Measurements from ENCODE around the gene BLOC1S5.
"Not testable (repeated sequence)": the region's sequence is repeated elsewhere in the genome, so short reads cannot be mapped to it uniquely, and the experiment has no call there.

BLOC1S5 gene

DNA sequence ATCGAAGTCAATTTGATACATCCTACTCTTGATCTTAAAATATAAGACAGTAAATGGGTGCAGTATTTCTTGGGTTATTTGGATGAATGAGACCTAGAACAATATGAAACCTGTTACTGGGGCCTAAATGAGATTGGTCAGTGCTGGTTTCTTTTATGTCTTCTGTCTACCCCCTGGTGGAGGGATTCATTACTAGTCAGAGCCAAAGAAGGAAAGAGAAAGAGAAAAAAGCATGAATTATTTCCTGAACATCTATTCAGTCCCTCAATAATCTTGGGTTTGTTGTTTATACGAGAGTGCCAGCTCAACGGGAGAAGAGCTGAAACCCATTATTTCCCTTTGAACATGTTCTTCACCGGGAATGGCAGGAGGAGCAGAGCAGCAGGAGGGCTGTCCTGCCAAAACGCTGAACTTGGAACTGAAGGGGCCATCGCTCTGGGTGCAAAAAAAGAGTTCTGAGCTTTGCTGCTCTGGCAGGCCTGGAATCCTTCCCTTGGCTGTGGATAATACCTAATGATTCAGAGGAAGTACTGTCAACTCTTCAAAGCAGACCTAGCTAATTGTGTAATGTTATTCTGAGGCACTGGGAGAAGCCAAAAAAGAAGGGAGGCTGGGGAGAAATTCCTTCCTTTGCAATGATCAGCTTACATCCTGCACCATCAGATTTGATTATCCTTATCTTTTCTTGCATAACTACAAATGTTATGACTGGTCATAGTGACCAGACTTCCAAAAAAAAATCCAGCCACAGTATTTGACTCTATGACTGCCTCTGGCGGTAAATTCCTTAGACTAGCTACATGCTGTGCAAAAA is 72.0 kb downstream of the BLOC1S5 start:
- DNase-seq = no peak

DNA sequence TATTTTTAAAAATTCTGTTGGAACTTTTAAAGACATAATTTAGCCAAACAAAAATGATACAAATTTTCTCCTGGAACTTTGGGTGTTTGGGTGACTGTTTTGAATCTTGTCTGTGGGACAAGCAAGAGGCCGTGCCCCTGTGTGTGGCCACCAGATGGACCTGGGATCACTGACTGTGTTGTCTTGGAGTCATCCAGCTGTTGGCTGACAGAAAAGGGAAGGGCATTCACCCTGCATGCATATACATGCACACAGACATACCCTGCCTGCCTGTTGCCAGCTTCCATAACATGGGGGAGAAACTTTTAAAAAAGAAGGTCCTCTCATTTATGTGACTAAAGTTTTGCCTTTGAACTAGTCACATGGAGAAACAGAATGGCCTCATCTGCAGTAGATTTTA is 72.7 kb downstream of the BLOC1S5 start:
- DNase-seq = no peak

DNA sequence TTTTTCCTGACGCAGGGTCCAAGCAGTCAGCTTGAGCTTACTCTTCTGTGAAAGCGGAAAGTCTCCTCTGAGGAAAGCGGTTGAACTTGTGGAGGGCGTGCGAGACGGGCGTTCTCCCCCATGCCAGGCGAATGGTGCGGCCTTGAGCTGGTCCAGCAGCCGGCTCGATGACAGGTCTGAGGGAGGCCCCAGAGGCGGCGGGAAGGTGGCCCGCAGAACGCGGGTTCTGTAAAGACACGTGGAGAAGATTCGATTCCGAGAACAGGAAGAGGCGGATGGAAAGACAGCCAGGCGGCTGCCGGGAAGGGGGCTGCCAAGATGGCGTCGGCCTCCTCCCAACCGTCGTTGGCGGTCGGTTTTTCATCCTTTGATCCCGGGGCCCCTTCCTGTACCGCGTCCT is 78.0 kb downstream of the BLOC1S5 start:
- DNase-seq = no peak

DNA sequence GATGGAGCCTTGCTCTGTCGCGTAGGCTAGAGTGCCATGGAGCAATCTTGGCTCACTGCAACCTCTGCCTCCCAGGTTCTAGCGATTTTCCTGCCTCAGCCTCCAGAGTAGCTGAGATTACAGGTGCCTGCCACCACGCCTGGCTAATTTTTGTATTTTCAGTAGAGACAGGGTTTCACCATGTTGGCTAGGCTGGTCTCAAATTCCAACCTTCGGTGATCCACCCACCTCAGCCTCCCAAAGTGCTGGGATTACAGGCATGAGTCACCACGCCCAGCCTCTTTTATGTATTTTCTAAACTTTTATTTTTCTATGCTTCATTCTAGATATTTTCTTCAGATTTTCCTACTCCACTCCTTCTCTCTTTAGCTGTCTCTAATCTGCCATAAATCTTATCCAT is 80.2 kb downstream of the BLOC1S5 start:
- not testable (repeated sequence) for DNase-seq

DNA sequence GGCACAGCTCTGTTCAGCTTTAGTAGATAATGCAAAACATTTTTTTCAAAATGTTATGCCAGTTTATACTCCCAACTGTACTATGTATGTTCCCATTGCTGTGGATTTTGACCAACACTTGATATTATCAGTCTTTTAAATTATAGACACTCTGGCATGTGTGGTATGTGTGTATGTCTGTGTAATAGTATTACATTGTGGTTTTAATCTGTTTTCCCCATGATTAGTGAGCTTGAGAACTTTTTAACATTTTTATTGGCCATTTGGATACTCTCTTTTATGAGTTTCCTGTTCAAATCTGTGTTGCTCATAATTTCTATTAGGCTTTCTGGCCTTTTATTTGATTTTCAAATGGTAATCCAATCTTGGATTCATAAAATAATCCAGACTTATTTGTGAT is 84.4 kb downstream of the BLOC1S5 start:
- DNase-seq = no peak

DNA sequence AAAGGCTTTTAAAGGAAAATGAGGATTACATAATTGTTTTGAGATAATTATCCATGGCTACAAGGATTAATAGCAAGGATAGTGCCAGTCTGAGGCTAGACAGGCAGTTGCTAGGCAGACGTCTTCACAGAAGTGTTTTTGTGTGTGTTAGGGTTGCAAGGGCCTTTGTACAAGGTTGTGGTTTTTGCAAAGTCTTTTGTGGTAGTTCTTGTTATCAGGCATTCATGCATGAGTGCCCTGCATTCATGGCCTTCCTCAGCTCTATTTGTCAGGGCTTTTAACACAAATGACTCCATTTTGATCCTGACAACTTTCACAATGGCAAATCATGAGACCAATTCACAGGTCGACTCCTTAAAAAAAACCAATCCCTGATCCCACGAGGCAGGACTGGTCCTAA is 85.5 kb downstream of the BLOC1S5 start:
- DNase-seq = peak in 1 of 2 experiments; percentile 23

DNA sequence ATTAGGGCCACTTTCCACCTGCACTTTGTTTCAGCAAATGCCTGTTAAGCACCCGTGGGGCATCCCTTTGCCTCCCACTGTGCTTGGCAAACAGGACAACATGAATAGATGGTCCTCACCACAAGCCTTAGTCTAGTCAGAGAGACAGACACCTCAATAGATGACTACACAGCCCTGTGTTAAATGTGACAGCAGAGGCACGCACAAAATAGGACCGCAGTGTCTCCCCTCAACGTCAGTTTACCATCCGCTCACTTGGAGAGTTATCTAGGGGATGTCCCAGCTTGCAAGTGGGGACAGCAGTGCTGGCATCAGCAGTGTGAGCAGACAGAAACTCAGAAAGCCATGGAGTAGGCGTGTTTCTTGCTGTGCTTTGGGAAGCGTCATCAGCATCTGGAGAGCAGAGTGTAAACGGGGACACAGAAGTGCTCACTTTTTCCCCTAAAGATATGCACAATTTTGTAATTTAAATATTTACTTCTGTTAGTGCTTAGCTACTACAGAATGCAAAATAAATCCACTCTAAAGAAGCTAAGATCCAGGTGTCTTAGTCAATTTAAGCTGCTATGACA is 87.6 kb downstream of the BLOC1S5 start:
- no peak for DNase-seq

DNA sequence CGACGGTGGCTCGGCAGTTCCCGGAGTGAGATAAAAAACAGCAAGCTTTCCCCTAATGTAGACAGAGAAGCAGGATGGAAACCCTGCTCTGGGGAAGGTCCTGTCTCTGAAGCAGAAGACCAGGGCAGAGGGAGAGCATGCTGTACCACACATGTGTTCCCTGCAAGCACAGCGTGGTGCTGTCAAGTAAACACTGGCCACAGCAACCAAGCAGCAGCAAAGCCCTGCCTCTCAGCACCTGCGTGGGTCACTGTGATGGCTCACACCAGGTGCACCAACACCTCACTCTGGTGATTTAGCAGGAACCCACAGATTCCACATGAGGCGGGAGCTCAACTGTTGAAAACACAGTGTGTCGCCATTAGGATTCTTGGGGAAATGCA is 88.4 kb downstream of the BLOC1S5 start:
- DNase-seq = no peak

DNA sequence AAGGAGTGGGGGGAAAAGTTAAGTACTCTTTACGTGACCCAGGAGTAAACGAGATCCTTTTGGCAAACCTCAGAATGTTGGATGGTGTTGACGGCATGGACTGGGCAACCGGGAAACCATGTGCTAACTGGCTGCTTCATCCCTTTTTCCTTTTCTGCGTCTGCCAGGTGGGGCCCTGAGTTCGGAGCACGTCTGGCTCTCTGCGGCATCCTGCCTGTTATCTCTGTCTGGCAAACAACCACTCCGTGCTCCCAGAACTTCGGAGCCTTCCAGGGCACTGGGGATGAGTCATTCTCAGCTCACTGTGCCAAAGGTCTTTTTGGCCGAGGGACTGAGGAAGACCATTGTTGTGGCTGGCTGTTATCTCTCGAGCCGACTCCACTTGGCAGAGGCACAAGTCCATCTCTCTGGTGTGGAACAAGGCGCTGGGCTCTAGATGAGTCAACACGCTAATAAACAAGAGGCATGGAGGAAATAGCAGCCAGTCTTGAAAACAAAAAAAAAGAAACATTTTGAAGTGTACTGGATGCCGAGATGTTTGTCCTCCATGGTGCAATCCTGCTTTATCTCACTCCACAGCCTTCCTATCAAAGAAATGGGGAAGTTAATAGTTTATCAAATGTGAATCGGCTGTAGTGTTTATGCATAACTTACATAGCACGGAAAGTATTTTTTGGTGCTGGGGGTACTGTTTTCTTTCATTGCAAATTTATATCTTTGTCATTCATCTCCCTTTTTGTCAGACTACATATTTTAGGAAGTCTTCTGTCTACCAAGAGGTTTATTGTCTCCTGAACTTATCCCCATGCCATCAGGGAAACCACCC is 89.0 kb downstream of the BLOC1S5 start:
- DNase-seq = no peak

DNA sequence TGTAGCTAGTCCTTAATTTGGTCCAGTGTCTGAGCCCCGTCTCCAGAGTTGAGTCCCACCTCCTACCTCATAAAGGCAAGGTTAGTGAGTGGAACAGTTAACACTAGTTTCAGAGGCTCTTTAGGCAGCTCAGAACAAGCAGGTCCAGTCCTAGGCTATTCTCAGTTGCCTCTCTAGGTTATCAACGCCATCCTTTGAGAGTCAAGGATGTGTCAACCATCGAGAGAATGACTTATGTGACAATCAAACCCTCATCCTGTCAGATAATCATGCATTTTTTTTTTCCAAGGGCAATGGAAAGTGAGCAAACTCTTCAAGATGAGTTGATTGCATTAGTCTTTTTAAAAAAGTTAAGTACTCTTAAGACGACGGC is 89.6 kb downstream of the BLOC1S5 start:
- no peak for DNase-seq

DNA sequence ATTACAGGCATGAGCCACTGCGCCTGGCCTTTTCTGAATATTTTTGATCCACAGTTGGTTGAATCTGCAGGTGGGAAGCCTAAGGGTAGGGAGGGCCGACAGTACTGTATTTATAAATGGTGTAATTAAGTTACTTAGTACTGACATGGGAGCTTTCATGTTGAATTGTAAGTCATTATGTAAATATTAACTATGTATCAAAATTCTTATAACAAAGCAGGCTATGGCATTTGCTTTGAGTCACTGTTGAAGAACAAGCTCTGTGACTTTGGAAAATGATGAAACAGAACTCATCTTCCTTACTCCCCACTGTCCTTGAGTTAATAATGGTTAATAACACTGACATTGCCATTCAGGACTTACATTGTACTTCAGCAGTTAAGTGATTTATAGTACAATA is 90.6 kb downstream of the BLOC1S5 start:
- no peak for DNase-seq

DNA sequence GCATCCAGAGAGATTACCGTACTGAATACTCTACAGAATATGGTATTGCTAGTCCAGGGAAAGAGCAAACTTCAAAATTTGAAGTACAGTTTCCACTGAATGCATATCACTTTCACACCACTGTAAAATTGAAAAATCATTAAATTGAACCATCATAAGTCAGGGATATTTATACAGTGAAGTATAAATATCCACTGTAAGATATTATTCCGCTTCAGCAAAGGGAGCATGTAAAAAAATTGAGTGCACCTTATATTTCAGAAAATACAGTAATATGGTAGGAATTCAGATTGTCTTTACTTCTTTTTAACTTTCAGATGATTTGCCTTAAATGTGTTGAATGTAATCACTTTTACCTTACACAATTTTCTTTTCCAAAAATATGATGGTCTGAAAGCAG is 92.7 kb downstream of the BLOC1S5 start:
- DNase-seq = no peak

DNA sequence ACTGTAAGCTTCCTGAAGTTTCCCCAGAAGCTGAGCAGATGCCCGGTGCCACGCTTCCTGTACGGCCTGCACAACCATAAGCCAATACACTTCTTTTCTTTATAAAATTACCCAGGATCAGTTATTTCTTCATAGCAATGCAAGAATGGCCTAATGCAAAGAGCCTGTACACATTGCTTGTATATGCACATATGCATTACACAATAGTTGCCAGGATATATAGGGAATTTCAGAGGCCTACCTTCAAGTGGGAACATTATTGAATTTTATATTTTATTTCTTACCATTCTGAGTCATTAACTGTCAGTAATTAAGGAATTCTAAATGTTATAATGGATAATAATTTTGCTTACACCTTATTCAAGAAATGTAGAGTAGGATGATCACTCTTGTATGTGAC is 93.6 kb downstream of the BLOC1S5 start:
- no peak for DNase-seq
